HCT116 (cell line): ENCODE results near the gene SOWAHB. TPM values are rescaled to one million over a fixed set of nuclear protein-coding genes. Genes with fewer than 3 reads are reported as not detected.

Experiments used
- ATAC-seq: fragments of 200-7000 bp; cut with Tn5 transposase; 2 replicates; pipeline ENCODE4 v1.9.1; 2020; ENCODE audit warnings: mild to moderate bottlenecking, moderate library complexity
- BruUV-seq: library from RNA; stranded (reverse); fragments of 400-500 nt; replicated peaks from 2 replicates; lab custom pipeline; 2021; lab: Mats Ljungman, UMichigan
- CTCF ChIA-PET: fragments of 300-600 bp; sonication (Branson Sonifier 250); formaldehyde crosslinking; loops from one replicate; lab custom pipeline; 2021; ENCODE audit warnings: antibody characterized with exemption; lab: Charles Lee
- POLR2A ChIA-PET: fragments of 300-600, 350-600 bp; sonication (Branson Sonifier 250); formaldehyde crosslinking; loops from one replicate; lab custom pipeline; 2021; ENCODE audit warnings: antibody characterized with exemption; lab: Charles Lee
- RAD21 ChIA-PET, 2 experiments: fragments of 300-600 bp; sonication (Branson Sonifier 250); formaldehyde crosslinking; loops; one replicate each; lab custom pipeline; 2023; ENCODE audit warnings: low total read pairs in 2 of 2; ENCODE audit not compliant: uncharacterized antibody in 2 of 2, unreplicated experiment in 2 of 2, low non-redundant PET in 1 of 2; lab: Charles Lee
- DNase-seq: peaks from one replicate; pipeline ENCODE4 v3.0.0-alpha.2; 2010; ENCODE audit warnings: low read depth, low spot score
- H2AFZ ChIP-seq: fragments of 200-600 bp; shearing (Covaris generic), sonication (generic); 2 replicates; pipeline ENCODE4 v1.6.1; 2017; ENCODE audit warnings: low read depth, mixed run types, mixed read lengths, antibody characterized with exemption, low read length; ENCODE audit not compliant: poor library complexity, severe bottlenecking
- H3K27ac ChIP-seq: 2 replicates; pipeline ENCODE4 v1.5.1; 2012; ENCODE audit warnings: low read depth, low read length
- H3K27me3 ChIP-seq: fragments of 200-600 bp; sonication (generic); 2 replicates; pipeline ENCODE4 v1.6.1; 2016; ENCODE audit warnings: mixed run types, low read length, mixed read lengths; ENCODE audit not compliant: insufficient read depth
- H3K36me3 ChIP-seq, 2 experiments: fragments of 200-500 bp in 1 of 2; fragments of 200-600 bp in 1 of 2; sonication (Bioruptor generic) in 1 of 2; sonication (generic) in 1 of 2; 2 replicates each; pipeline versions ENCODE4 v1.5.1 to v1.6.1; 2014 to 2016; ENCODE audit warnings: low read length in 2 of 2, inconsistent platforms in 1 of 2, mixed read lengths in 1 of 2, mixed run types in 1 of 2; ENCODE audit not compliant: insufficient read depth in 2 of 2, control insufficient read depth in 1 of 2
- H3K4me1 ChIP-seq, 2 experiments: fragments of 200-600 bp in 1 of 2; sonication (generic) in 1 of 2; 2 replicates each; pipeline versions ENCODE4 v1.5.1 to v1.6.1; 2012 to 2017; ENCODE audit warnings: low read length in 2 of 2, inconsistent platforms in 1 of 2, mild to moderate bottlenecking in 1 of 2, mixed read lengths in 1 of 2, mixed run types in 1 of 2, moderate library complexity in 1 of 2; ENCODE audit not compliant: insufficient read depth in 2 of 2, control insufficient read depth in 1 of 2
- H3K4me2 ChIP-seq: fragments of 200-600 bp; sonication (generic); 2 replicates; pipeline ENCODE4 v1.6.1; 2017; ENCODE audit warnings: mixed run types, low read length, mixed read lengths
- H3K4me3 ChIP-seq, 2 experiments: fragments of 200-600 bp in 1 of 2; sonication (generic) in 1 of 2; replicated peaks in 1 of 2; 2 replicates each; pipeline ENCODE4 v1.5.1; 2011 to 2016; ENCODE audit warnings: low read length in 2 of 2, control low read depth in 1 of 2, low read depth in 1 of 2, mild to moderate bottlenecking in 1 of 2, mixed read lengths in 1 of 2, mixed run types in 1 of 2
- H3K79me2 ChIP-seq: fragments of 200-600 bp; sonication (generic); 2 replicates; pipeline ENCODE4 v1.6.1; 2017; ENCODE audit warnings: mild to moderate bottlenecking, mixed run types, low read length, moderate library complexity, mixed read lengths; ENCODE audit not compliant: insufficient read depth
- H3K9ac ChIP-seq: fragments of 200-600 bp; sonication (generic); 2 replicates; pipeline ENCODE4 v1.6.1; 2016; ENCODE audit warnings: low read length, mixed read lengths
- H3K9me2 ChIP-seq: fragments of 200-600 bp; sonication (generic), shearing (Covaris generic); 2 replicates; pipeline ENCODE4 v1.6.1; 2017; ENCODE audit warnings: mixed run types, mild to moderate bottlenecking, moderate library complexity; ENCODE audit not compliant: insufficient read depth
- H3K9me3 ChIP-seq, 2 experiments: fragments of 200-500 bp in 1 of 2; fragments of 200-600 bp in 1 of 2; sonication (Bioruptor generic) in 1 of 2; sonication (generic) in 1 of 2; 2 replicates each; pipeline ENCODE4 v1.6.1; 2014 to 2017; ENCODE audit warnings: low read length in 2 of 2, mixed read lengths in 2 of 2, inconsistent platforms in 1 of 2, low read depth in 1 of 2, mild to moderate bottlenecking in 1 of 2, mixed run types in 1 of 2, moderate library complexity in 1 of 2; ENCODE audit not compliant: control insufficient read depth in 1 of 2, insufficient read depth in 1 of 2
- H4K20me1 ChIP-seq: fragments of 200-600 bp; sonication (generic), shearing (Covaris generic); 2 replicates; pipeline ENCODE4 v1.6.1; 2017; ENCODE audit warnings: mixed run types, mild to moderate bottlenecking, moderate library complexity; ENCODE audit not compliant: insufficient read depth
- ATF3 ChIP-seq: IDR thresholded peaks from 2 replicates; pipeline ENCODE4 v1.6.1; 2012
- CEBPB ChIP-seq: IDR thresholded peaks from 2 replicates; pipeline ENCODE4 v1.6.1; 2012; ENCODE audit warnings: low read depth
- CTCF ChIP-seq, 3 experiments: fragments of 200-600 bp in 1 of 3; sonication (generic) in 1 of 3; IDR thresholded peaks in 2 of 3; conservative IDR thresholded peaks in 1 of 3; 2 replicates each; pipeline ENCODE4 v1.5.1; 2012 to 2017; ENCODE audit warnings: low read depth in 2 of 3, low read length in 2 of 3, antibody characterized with exemption in 1 of 3, borderline replicate concordance in 1 of 3, control low read depth in 1 of 3, mild to moderate bottlenecking in 1 of 3, mixed read lengths in 1 of 3, mixed run types in 1 of 3, moderate library complexity in 1 of 3; ENCODE audit not compliant: insufficient read depth in 1 of 3
- EZH2 ChIP-seq: fragments of 200-600 bp; sonication (generic); IDR thresholded peaks from 2 replicates; pipeline ENCODE4 v1.6.1; 2017; ENCODE audit warnings: antibody characterized with exemption, mixed run types
- MAX ChIP-seq: IDR thresholded peaks from 2 replicates; pipeline ENCODE4 v1.6.1; 2012
- POLR2AphosphoS5 ChIP-seq: IDR thresholded peaks from 2 replicates; pipeline ENCODE4 v1.6.1; 2011; ENCODE audit warnings: mild to moderate bottlenecking, low read depth, low read length, moderate library complexity
- RAD21 ChIP-seq: IDR thresholded peaks from 2 replicates; pipeline ENCODE4 v1.6.1; 2012; ENCODE audit warnings: low read depth, mild to moderate bottlenecking
- REST ChIP-seq: IDR thresholded peaks from 2 replicates; pipeline ENCODE4 v1.6.1; 2012; ENCODE audit warnings: low read depth
- SIN3A ChIP-seq: IDR thresholded peaks from 2 replicates; pipeline ENCODE4 v1.6.1; 2012; ENCODE audit warnings: low read depth
- TCF7L2 ChIP-seq: IDR thresholded peaks from 2 replicates; pipeline ENCODE4 v1.7.0; 2011; ENCODE audit warnings: borderline replicate concordance, inconsistent platforms; ENCODE audit not compliant: insufficient read depth, insufficient read length; ENCODE audit errors: extremely low read depth
- ZBTB33 ChIP-seq: IDR thresholded peaks from 2 replicates; pipeline ENCODE4 v1.6.1; 2011; ENCODE audit warnings: mild to moderate bottlenecking, low read length, moderate library complexity; ENCODE audit not compliant: insufficient replicate concordance; ENCODE audit errors: extremely low read depth
- intact Hi-C: fragments of 100-400 bp; cut with micrococcal nuclease; formaldehyde crosslinking; loops from 2 replicates; pipeline ENCODE4 v1.10.0; 2022
- total RNA-seq: library from RNA; stranded (reverse); gene quantifications from one replicate; pipeline ENCODE4 v1.2.1, GENCODE V29; 2021; ENCODE audit not compliant: unreplicated experiment

SOWAHB gene
- total RNA-seq, 1 experiment from 2014 or later = 3.0 TPM

- BruUV-seq = no TSS peak
- TF ChIP-seq SIN3A (no peak), CTCF (IDR thresholded peaks at IDR 0.05 in 2 of 3, conservative IDR thresholded peaks at IDR 0.05 in 1 of 3; ENCODE audit: borderline replicate concordance in 1 of 3, insufficient read depth in 1 of 3, low read depth in 2 of 3, low read length in 2 of 3) (no peak), REST (no peak), CEBPB (no peak), RAD21 (no peak), ATF3 (no peak), TCF7L2 (no peak), ZBTB33 (no peak), EZH2 (no peak), MAX (no peak), POLR2AphosphoS5 (no peak)
- CTCF ChIA-PET = no interaction called here
- ATAC-seq (no peak), DNase-seq (no peak)
- H3K9me2 ChIP-seq = no peaks in the 10 kb centered on the region
- no peaks in the 10 kb centered on the region for H3K79me2 ChIP-seq
- POLR2A ChIA-PET = interaction anchor here (1.1 kb wide), 1 partner anchor 11 kb away, joined by 3 read pairs; no protein-coding TSS in a partner anchor
- intact Hi-C loops = no loop called here
- H3K4me2 ChIP-seq = no peak overlapping the region
- H3K9ac ChIP-seq = no peak overlapping the region
- no peaks in the 10 kb centered on the region for H4K20me1 ChIP-seq
- H3K36me3 ChIP-seq = no peaks in the 10 kb centered on the region
- H3K27ac ChIP-seq = no peak overlapping the region
- H3K27me3 ChIP-seq = no peaks in the 10 kb centered on the region
- RAD21 ChIA-PET = no interaction called here
- H3K9me3 ChIP-seq = no peaks in the 10 kb centered on the region
- peaks cover 4 to 8% of the 10 kb centered on the region in 2 experiments; a peak in 2 of 4 replicates for H3K4me1 ChIP-seq
- no peak overlapping the region for H3K4me3 ChIP-seq
- H2AFZ ChIP-seq = no peak overlapping the region
Measured at GRCh38 chr4:76857074-76857409, 40.9 kb downstream of the SOWAHB start.
